Neural progenitor cell (in vitro differentiated cells): ENCODE data around the gene PRKCA. TPM values are rescaled to one million over a fixed set of nuclear protein-coding genes. Genes with fewer than 3 reads are reported as not detected.

Experiments used
- DNase-seq: peaks from one replicate; pipeline ENCODE4 v3.0.0-alpha.2; 2016; ENCODE audit warnings: low spot score
- H2AFZ ChIP-seq: fragments of 200-600 bp; sonication (generic); replicated peaks from 2 replicates; pipeline ENCODE4 v1.6.1; 2016; ENCODE audit warnings: antibody characterized with exemption
- H3F3A ChIP-seq: fragments of 200-600 bp; sonication (generic); 2 replicates; pipeline ENCODE4 v1.6.1; 2016; ENCODE audit warnings: antibody characterized with exemption, low read depth
- H3K27ac ChIP-seq: fragments of 200-600 bp; sonication (generic); 2 replicates; pipeline ENCODE4 v1.5.1; 2016; ENCODE audit warnings: mild to moderate bottlenecking
- H3K27me3 ChIP-seq: fragments of 200-600 bp; sonication (generic); 2 replicates; pipeline ENCODE4 v1.6.1; 2016; ENCODE audit warnings: mild to moderate bottlenecking, moderate library complexity
- H3K36me3 ChIP-seq: fragments of 200-600 bp; sonication (generic); 2 replicates; pipeline ENCODE4 v1.5.1; 2016
- H3K4me1 ChIP-seq: fragments of 200-600 bp; sonication (generic); 2 replicates; pipeline ENCODE4 v1.6.1; 2016; ENCODE audit warnings: mixed run types
- H3K4me2 ChIP-seq: fragments of 200-600 bp; sonication (generic); 2 replicates; pipeline ENCODE4 v1.6.1; 2016
- H3K4me3 ChIP-seq: fragments of 200-600 bp; sonication (generic); 2 replicates; pipeline ENCODE4 v1.5.1; 2016
- H3K79me2 ChIP-seq: fragments of 200-600 bp; sonication (generic); 2 replicates; pipeline ENCODE4 v1.6.1; 2016; ENCODE audit warnings: low read depth
- H3K9ac ChIP-seq: fragments of 200-600 bp; sonication (generic); 2 replicates; pipeline ENCODE4 v1.6.1; 2016
- H3K9me3 ChIP-seq: fragments of 200-600 bp; sonication (generic); 2 replicates; pipeline ENCODE4 v1.5.1; 2016; ENCODE audit warnings: low read depth
- H4K20me1 ChIP-seq: fragments of 200-600 bp; sonication (generic); 2 replicates; pipeline ENCODE4 v1.6.1; 2016; ENCODE audit warnings: low read depth
- H3K27ac Mint-ChIP-seq: 3 replicates; pipeline ENCODE4 v1.8.0; 2021; ENCODE audit warnings: mixed read lengths
- H3K27me3 Mint-ChIP-seq: 2 replicates; pipeline ENCODE4 v1.8.0; 2022; ENCODE audit warnings: low read depth, mild to moderate bottlenecking, inconsistent platforms, moderate library complexity, mixed read lengths; ENCODE audit not compliant: insufficient read depth
- H3K36me3 Mint-ChIP-seq: 3 replicates; pipeline ENCODE4 v1.8.0; 2021; ENCODE audit warnings: mixed read lengths
- H3K4me1 Mint-ChIP-seq: 3 replicates; pipeline ENCODE4 v1.8.0; 2021; ENCODE audit warnings: mixed read lengths
- H3K4me3 Mint-ChIP-seq: 3 replicates; pipeline ENCODE4 v1.8.0; 2021; ENCODE audit warnings: mild to moderate bottlenecking, moderate library complexity, mixed read lengths
- H3K9me3 Mint-ChIP-seq: 3 replicates; pipeline ENCODE4 v1.8.0; 2020; ENCODE audit warnings: mixed read lengths
- EZH2 ChIP-seq: fragments of 200-600 bp; sonication (generic); IDR thresholded peaks from 2 replicates; pipeline ENCODE4 v1.6.1; 2017; ENCODE audit warnings: antibody characterized with exemption, mild to moderate bottlenecking, moderate library complexity
- EZH2phosphoT487 ChIP-seq: fragments of 200-600 bp; sonication (generic); IDR thresholded peaks from 2 replicates; pipeline ENCODE4 v1.6.1; 2017; ENCODE audit warnings: antibody characterized with exemption
- total RNA-seq: library from RNA; depleted of rRNA; stranded (reverse); fragments of >200 nt; gene quantifications from 2 replicates; pipeline ENCODE4 v1.2.3, GENCODE V29; 2015; ENCODE audit warnings: low replicate concordance
- TF ChIP-seq, protein P1 (sequence below): fragments of 200-600 bp; sonication (generic); IDR thresholded peaks from 2 replicates; pipeline ENCODE4 v1.5.1; 2017; ENCODE audit warnings: antibody characterized with exemption, mild to moderate bottlenecking

PRKCA gene
- total RNA-seq, 1 donor from 2014 or later = 2.1 TPM

DNA sequence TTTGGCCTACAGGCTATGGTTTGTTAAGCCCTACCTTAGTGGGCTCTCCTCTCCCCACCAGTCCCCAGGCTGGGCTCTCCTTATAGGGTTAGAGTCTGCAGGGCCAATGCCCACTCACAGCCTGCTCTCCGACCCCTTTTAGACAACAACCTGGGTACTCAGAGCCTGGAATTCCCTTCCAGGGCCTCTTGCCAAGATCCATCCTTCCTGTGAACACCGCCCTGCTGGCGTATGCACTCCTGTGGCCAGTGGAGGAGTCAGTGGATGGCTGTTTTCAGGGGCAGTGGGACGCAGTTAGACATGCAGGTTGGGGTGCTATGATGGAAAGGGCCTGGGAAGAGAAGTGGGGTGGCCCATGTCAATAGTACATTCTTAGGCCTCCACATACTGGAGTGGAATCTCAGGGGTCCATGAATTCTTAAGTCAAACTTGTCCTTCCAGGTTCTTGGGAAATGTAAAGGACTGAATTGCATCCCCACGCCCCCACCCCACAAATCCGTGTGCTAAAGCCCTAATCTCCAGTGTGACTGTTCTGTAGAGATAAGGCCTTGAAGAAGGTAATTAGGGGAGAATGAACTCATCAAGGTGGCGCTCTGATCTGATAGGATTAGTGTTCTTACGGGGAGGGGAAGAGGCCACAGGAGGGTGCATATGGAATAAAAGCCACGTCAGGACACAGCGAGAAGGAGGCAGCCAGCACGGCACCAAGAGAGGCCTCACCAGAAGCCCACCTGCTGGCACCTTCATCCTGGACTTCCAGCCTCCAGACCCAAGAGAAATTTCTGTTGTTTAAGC, 450.9 kb downstream of the PRKCA start:
- H3K4me3 Mint-ChIP-seq = no peak overlapping the region
- DNase-seq = peak; percentile 39
- peaks cover 43% of the 10 kb centered on the region for H3K4me1 Mint-ChIP-seq
- peaks cover 8% of the 10 kb centered on the region for H3K27me3 Mint-ChIP-seq
- no peak overlapping the region for H3K27ac ChIP-seq
- no peaks in the 10 kb centered on the region for H4K20me1 ChIP-seq
- H3K4me3 ChIP-seq = no peak overlapping the region
- TF ChIP-seq EZH2phosphoT487 (no peak), EZH2 (no peak)
- TF ChIP-seq, protein P1, sequence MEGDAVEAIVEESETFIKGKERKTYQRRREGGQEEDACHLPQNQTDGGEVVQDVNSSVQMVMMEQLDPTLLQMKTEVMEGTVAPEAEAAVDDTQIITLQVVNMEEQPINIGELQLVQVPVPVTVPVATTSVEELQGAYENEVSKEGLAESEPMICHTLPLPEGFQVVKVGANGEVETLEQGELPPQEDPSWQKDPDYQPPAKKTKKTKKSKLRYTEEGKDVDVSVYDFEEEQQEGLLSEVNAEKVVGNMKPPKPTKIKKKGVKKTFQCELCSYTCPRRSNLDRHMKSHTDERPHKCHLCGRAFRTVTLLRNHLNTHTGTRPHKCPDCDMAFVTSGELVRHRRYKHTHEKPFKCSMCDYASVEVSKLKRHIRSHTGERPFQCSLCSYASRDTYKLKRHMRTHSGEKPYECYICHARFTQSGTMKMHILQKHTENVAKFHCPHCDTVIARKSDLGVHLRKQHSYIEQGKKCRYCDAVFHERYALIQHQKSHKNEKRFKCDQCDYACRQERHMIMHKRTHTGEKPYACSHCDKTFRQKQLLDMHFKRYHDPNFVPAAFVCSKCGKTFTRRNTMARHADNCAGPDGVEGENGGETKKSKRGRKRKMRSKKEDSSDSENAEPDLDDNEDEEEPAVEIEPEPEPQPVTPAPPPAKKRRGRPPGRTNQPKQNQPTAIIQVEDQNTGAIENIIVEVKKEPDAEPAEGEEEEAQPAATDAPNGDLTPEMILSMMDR = no peak
- H3K9me3 Mint-ChIP-seq = no peaks in the 10 kb centered on the region
- H3K36me3 ChIP-seq = no peaks in the 10 kb centered on the region
- no peaks in the 10 kb centered on the region for H3K9me3 ChIP-seq
- peaks cover 6% of the 10 kb centered on the region for H3F3A ChIP-seq
- no peaks in the 10 kb centered on the region for H3K79me2 ChIP-seq
- H2AFZ ChIP-seq = no peak overlapping the region
- H3K27ac Mint-ChIP-seq = peak overlapping the region; percentile 68
- H3K9ac ChIP-seq = no peak overlapping the region
- H3K4me2 ChIP-seq = no peak overlapping the region
- H3K36me3 Mint-ChIP-seq = peaks cover 13% of the 10 kb centered on the region
- H3K27me3 ChIP-seq = no peaks in the 10 kb centered on the region
- H3K4me1 ChIP-seq = peaks cover 34% of the 10 kb centered on the region

DNA sequence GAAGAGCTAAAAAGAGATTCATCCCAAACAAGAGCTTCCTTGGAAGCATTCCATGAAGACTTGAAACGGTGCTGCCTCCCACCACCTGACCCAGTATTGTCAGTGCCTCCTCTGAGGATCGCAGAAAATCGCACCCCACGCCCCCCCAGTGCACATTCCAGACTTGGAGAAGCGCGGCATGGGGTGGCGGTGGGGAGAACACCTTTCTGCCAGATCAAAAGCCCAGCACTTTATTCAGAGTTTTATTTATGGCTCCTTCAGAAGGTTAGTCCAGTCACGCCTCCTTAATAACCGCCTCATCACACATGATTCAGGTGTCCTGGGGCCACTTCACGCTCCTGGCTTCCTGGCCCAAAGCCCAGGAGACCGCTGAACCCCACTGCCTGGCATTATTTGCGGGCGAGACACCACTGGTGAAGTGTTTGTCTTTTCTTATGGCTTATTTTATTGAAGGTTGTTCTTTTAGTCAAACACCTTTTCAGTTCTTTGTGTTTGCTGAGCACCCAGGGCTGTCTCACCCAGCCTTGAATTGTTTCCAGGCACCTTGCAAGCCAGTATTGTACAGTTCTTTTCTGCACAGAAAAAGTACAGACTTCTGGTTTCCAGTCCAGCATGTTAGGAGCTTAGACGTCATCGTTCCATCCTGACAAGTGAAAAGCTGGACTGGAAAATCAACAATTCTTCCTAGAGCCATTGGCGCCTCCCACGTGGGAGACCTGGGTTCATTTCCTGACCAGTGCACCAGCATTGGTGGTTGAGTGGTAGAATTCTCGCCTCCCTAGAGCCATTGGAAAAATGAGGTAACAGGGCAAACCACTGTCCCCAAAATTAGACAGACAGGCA, 452.9 kb downstream of the PRKCA start:
- no peak overlapping the region for H3K4me3 Mint-ChIP-seq
- TF ChIP-seq, protein P1 = no peak
- TF ChIP-seq EZH2phosphoT487 (no peak), EZH2 (no peak)
- peaks cover 11% of the 10 kb centered on the region for H3K36me3 Mint-ChIP-seq

GRCh38 chr17:66755944-66756290, 453.5 kb downstream of the PRKCA start:
- no peak overlapping the region for H3K9ac ChIP-seq
- H3K79me2 ChIP-seq = no peaks in the 10 kb centered on the region
- H3F3A ChIP-seq = peaks cover 6% of the 10 kb centered on the region
- H4K20me1 ChIP-seq = no peaks in the 10 kb centered on the region
- no peak for DNase-seq
- Mint-ChIP-seq H3K27me3 (peaks cover 6% of the 10 kb centered on the region), H3K27ac (no peak overlapping the region), H3K9me3 (no peaks in the 10 kb centered on the region), H3K4me1 (peaks cover 21% of the 10 kb centered on the region), H3K36me3 (peaks cover 11% of the 10 kb centered on the region), H3K4me3 (no peak overlapping the region)
- H3K9me3 ChIP-seq = no peaks in the 10 kb centered on the region
- peaks cover 17% of the 10 kb centered on the region for H3K4me1 ChIP-seq
- H3K27ac ChIP-seq = no peak overlapping the region
- no peak overlapping the region for H3K4me2 ChIP-seq
- no peak overlapping the region for H3K4me3 ChIP-seq
- TF ChIP-seq EZH2 = no peak
- TF ChIP-seq EZH2phosphoT487 = no peak
- TF ChIP-seq, protein P1 = no peak
- H2AFZ ChIP-seq = no peak overlapping the region
- H3K27me3 ChIP-seq = no peaks in the 10 kb centered on the region
- no peaks in the 10 kb centered on the region for H3K36me3 ChIP-seq

More for the DNA sequence above, 452.9 kb downstream of the PRKCA start:
- Histone ChIP-seq H3K36me3 (no peaks in the 10 kb centered on the region), H3K4me1 (peaks cover 23% of the 10 kb centered on the region), H3K27ac (no peak overlapping the region), H3K4me2 (no peak overlapping the region), H3K9ac (no peak overlapping the region), H3K9me3 (no peaks in the 10 kb centered on the region), H3K79me2 (no peaks in the 10 kb centered on the region), H4K20me1 (no peaks in the 10 kb centered on the region), H3K27me3 (no peaks in the 10 kb centered on the region), H2AFZ (no peak overlapping the region), H3K4me3 (no peak overlapping the region), H3F3A (peaks cover 6% of the 10 kb centered on the region)
- no peak overlapping the region for H3K27ac Mint-ChIP-seq
- peaks cover 27% of the 10 kb centered on the region for H3K4me1 Mint-ChIP-seq
- no peaks in the 10 kb centered on the region for H3K9me3 Mint-ChIP-seq
- H3K27me3 Mint-ChIP-seq = peaks cover 6% of the 10 kb centered on the region
- DNase-seq = no peak
